NB4 (cell line): Measurements from ENCODE around the gene LZTFL1.

Source experiments
- POLR2A ChIP-seq: IDR thresholded peaks from 2 replicates; pipeline ENCODE4 v1.6.1; 2011; ENCODE audit warnings: mild to moderate bottlenecking; ENCODE audit not compliant: insufficient read length; ENCODE audit errors: extremely low read depth
- TF ChIP-seq, protein P1 (sequence below): IDR thresholded peaks from one replicate; pipeline ENCODE4 v1.5.1; 2012; ENCODE audit warnings: low read depth, low read length
- TF ChIP-seq, protein P2 (sequence below): IDR thresholded peaks from 2 replicates; pipeline ENCODE4 v1.6.1; 2011; ENCODE audit warnings: low read depth, low read length

DNA sequence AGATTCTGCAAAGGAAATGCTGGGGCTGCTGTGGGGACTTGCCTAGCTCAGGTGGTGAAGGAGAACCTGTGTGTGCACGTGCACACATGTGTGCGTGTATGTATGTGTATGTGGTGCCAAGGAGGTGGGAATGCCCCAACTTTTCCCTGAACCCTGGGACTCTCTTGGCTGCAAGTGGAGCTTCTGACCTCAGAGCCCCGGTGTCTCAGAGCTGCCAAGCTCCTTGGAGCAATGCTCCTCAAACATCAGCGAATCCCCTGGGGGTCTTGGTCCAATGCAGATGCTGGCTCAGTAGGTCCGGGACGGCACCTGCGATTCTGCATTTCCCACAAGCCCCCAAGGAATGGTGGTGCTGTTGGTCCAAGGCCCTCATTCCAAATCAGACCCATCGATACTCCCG lies 39.8 kb downstream of the LZTFL1 start:
- TF ChIP-seq POLR2A: no peak
- TF ChIP-seq, protein P1, sequence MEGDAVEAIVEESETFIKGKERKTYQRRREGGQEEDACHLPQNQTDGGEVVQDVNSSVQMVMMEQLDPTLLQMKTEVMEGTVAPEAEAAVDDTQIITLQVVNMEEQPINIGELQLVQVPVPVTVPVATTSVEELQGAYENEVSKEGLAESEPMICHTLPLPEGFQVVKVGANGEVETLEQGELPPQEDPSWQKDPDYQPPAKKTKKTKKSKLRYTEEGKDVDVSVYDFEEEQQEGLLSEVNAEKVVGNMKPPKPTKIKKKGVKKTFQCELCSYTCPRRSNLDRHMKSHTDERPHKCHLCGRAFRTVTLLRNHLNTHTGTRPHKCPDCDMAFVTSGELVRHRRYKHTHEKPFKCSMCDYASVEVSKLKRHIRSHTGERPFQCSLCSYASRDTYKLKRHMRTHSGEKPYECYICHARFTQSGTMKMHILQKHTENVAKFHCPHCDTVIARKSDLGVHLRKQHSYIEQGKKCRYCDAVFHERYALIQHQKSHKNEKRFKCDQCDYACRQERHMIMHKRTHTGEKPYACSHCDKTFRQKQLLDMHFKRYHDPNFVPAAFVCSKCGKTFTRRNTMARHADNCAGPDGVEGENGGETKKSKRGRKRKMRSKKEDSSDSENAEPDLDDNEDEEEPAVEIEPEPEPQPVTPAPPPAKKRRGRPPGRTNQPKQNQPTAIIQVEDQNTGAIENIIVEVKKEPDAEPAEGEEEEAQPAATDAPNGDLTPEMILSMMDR: no peak
- TF ChIP-seq, protein P2, sequence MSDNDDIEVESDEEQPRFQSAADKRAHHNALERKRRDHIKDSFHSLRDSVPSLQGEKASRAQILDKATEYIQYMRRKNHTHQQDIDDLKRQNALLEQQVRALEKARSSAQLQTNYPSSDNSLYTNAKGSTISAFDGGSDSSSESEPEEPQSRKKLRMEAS: no peak
